ENCODE data around the gene HSF2BP. TPM values are rescaled to one million over a fixed set of nuclear protein-coding genes. Genes with fewer than 3 reads are reported as not detected.

The HSF2BP gene
- total and polyA plus RNA-seq, 2 donors (not counting 1 experiment from before 2014, with no cell fraction given): 0.49 TPM

GRCh38 chr21:43593078-43593477, 66.2 kb downstream of the HSF2BP start:
- Histone ChIP-seq H3K27ac (ENCODE audit: low read length in 2 of 2) (no peak overlapping the region), H3K9me3 (ENCODE audit: control extremely low read depth in 1 of 3, control insufficient read depth in 2 of 3, insufficient read depth in 1 of 3, low read length in 2 of 3) (no peaks in the 10 kb centered on the region), H3K79me2 (ENCODE audit: control insufficient read depth, insufficient read depth, low read length) (no peaks in the 10 kb centered on the region), H3K4me1 (ENCODE audit: control insufficient read depth in 2 of 2, insufficient read depth in 2 of 2, low read length in 2 of 2) (no peaks in the 10 kb centered on the region), H2AFZ (ENCODE audit: insufficient read depth, low read depth, low read length, poor library complexity, severe bottlenecking) (no peak overlapping the region), H3K4me2 (replicated peaks; ENCODE audit: low read depth, low read length, poor library complexity, severe bottlenecking) (no peak overlapping the region), H3K9ac (ENCODE audit: low read length) (no peak overlapping the region), H4K20me1 (ENCODE audit: control insufficient read depth, insufficient read depth, low read length, poor library complexity, severe bottlenecking) (no peaks in the 10 kb centered on the region), H3K36me3 (replicated peaks in 1 of 2; ENCODE audit: control extremely low read depth in 1 of 2, control insufficient read depth in 1 of 2, extremely low read depth in 1 of 2, insufficient read depth in 2 of 2, low read length in 1 of 2) (no peaks in the 10 kb centered on the region), H3K4me3 (ENCODE audit: control extremely low read depth in 1 of 5, extremely low read depth in 1 of 5, insufficient read depth in 1 of 5, low read depth in 2 of 5, low read length in 4 of 5) (no peak overlapping the region), H3K27me3 (replicated peaks in 1 of 4; ENCODE audit: control extremely low read depth in 1 of 4, control insufficient read depth in 3 of 4, insufficient read depth in 4 of 4, low read length in 3 of 4) (no peaks in the 10 kb centered on the region)
- Mint-ChIP-seq H3K9me3 (ENCODE audit: insufficient read depth) (no peaks in the 10 kb centered on the region), H3K4me3 (no peak overlapping the region), H3K4me1 (peaks cover 1% of the 10 kb centered on the region), H3K27ac (no peak overlapping the region), H3K27me3 (peaks cover 10% of the 10 kb centered on the region)
- DNase-seq: no peak
- TF ChIP-seq EZH2 (IDR thresholded peaks at IDR 0.05; ENCODE audit: borderline replicate concordance, insufficient read depth, low read depth, low read length, poor library complexity, severe bottlenecking) (no peak), CTCF (IDR thresholded peaks at IDR 0.05) (no peak)
- intact Hi-C loops (cut with micrococcal nuclease): no loop called here
- ChIA-PET POLR2A (no interaction called here), CTCF (no interaction called here)
- 97% methylated on average over 4 of the region's 5 CpGs for whole genome bisulfite sequencing (ENCODE audit: insufficient coverage)
- no peak for ATAC-seq (ENCODE audit: low read depth)

GRCh38 chr21:43591571-43591970, 67.7 kb downstream of the HSF2BP start:
- Mint-ChIP-seq H3K4me1 (no peaks in the 10 kb centered on the region), H3K9me3 (ENCODE audit: insufficient read depth) (no peaks in the 10 kb centered on the region), H3K4me3 (no peak overlapping the region), H3K27me3 (peaks cover 10% of the 10 kb centered on the region), H3K27ac (no peak overlapping the region)
- Histone ChIP-seq H3K9ac (ENCODE audit: low read length) (no peak overlapping the region), H3K4me3 (ENCODE audit: control extremely low read depth in 1 of 5, extremely low read depth in 1 of 5, insufficient read depth in 1 of 5, low read depth in 2 of 5, low read length in 4 of 5) (no peak overlapping the region), H3K79me2 (ENCODE audit: control insufficient read depth, insufficient read depth, low read length) (no peaks in the 10 kb centered on the region), H4K20me1 (ENCODE audit: control insufficient read depth, insufficient read depth, low read length, poor library complexity, severe bottlenecking) (no peaks in the 10 kb centered on the region), H3K4me2 (replicated peaks; ENCODE audit: low read depth, low read length, poor library complexity, severe bottlenecking) (no peak overlapping the region), H3K36me3 (replicated peaks in 1 of 2; ENCODE audit: control extremely low read depth in 1 of 2, control insufficient read depth in 1 of 2, extremely low read depth in 1 of 2, insufficient read depth in 2 of 2, low read length in 1 of 2) (no peaks in the 10 kb centered on the region), H2AFZ (ENCODE audit: insufficient read depth, low read depth, low read length, poor library complexity, severe bottlenecking) (no peak overlapping the region), H3K27me3 (replicated peaks in 1 of 4; ENCODE audit: control extremely low read depth in 1 of 4, control insufficient read depth in 3 of 4, insufficient read depth in 4 of 4, low read length in 3 of 4) (no peaks in the 10 kb centered on the region), H3K27ac (ENCODE audit: low read length in 2 of 2) (no peak overlapping the region), H3K9me3 (ENCODE audit: control extremely low read depth in 1 of 3, control insufficient read depth in 2 of 3, insufficient read depth in 1 of 3, low read length in 2 of 3) (no peaks in the 10 kb centered on the region), H3K4me1 (ENCODE audit: control insufficient read depth in 2 of 2, insufficient read depth in 2 of 2, low read length in 2 of 2) (no peaks in the 10 kb centered on the region)
- intact Hi-C loops (cut with micrococcal nuclease): no loop called here
- TF ChIP-seq EZH2 (IDR thresholded peaks at IDR 0.05; ENCODE audit: borderline replicate concordance, insufficient read depth, low read depth, low read length, poor library complexity, severe bottlenecking): no peak
- ATAC-seq (ENCODE audit: low read depth) (no peak), DNase-seq (no peak)
- POLR2A ChIA-PET: no interaction called here
- CTCF ChIA-PET: no interaction called here
- 100% methylated on average over 1 of the region's 2 CpGs for WGBS (ENCODE audit: insufficient coverage)
